GM18873 (cell line): ENCODE data around the gene MTX3.

Source experiments
- ATAC-seq: cut with Tn5 transposase; IDR thresholded peaks from one replicate; pipeline ENCODE4 v1.9.1; 2021; ENCODE audit warnings: mild to moderate bottlenecking, moderate library complexity, moderate number of reproducible peaks; ENCODE audit not compliant: unreplicated experiment, low FRiP score

Gene MTX3, protein sequence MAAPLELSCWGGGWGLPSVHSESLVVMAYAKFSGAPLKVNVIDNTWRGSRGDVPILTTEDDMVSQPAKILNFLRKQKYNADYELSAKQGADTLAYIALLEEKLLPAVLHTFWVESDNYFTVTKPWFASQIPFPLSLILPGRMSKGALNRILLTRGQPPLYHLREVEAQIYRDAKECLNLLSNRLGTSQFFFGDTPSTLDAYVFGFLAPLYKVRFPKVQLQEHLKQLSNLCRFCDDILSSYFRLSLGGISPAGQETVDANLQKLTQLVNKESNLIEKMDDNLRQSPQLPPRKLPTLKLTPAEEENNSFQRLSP

DNA sequence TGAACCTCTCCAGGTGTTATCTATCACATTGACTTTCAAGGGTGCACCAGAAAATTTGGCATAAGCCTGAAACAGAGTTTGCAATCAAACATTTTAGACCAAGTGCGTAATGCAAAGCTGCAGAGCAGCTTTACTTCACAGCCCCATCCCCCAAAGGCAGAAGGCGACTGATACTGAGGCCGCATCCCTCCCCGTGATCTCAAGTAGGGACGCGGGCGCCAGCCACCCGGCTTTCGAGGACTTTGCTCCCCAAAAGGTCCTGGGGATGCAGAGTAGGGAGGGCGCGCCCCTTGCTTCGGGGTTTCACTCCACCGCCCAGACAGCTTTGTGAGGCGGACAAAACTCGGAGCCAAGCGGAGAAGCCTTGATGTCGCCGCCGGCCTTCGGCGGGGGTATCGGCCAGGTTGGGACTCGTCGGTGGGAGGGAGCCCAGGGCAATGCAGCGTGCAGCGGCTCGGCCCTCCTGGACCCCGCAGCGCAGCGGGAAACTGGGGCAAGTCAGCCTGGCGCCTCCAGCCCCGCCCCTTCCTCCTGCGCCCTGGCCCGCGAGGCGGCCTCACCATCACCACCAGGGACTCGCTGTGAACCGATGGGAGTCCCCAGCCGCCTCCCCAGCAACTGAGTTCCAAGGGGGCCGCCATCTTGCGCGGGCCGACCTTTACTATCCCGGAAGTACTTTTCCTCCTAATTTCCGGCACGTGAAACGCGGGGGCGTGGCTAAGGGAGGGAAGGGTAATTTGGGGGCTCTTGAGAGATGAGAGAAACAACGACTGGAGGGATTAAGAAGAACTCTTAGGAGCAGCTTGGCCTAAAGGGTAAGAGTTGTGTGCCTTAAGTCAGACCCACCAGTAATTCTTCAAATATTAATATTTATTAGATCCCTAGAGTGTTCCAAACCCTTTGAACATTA, at the start of gene MTX3:
Gene MTX3 (minus strand): TSS at position 665 of the 910 bp plus-strand sequence. CDS start 24 bp downstream, at position 641.
- ATAC-seq, result peak; percentile 77

DNA sequence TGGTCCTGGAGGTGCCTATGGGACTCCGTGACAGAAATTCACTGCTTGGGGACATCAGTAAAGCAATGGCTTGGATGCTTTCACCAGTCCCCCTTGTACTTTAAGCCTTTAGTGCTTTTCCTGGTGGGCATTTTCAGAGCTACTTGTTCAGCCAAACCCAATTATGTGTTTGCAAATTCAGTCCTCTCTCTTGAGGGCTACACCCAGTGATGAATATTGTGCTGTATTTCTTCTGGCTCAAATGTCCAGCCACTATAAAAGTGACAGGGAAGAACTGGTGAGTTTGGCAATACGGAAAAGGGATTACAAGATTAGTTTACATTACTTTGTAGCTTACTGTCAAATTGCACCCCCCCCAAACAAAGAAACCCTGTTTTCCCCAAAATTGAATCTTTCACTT, 48.6 kb upstream of the MTX3 start:
- ATAC-seq, result no peak

DNA sequence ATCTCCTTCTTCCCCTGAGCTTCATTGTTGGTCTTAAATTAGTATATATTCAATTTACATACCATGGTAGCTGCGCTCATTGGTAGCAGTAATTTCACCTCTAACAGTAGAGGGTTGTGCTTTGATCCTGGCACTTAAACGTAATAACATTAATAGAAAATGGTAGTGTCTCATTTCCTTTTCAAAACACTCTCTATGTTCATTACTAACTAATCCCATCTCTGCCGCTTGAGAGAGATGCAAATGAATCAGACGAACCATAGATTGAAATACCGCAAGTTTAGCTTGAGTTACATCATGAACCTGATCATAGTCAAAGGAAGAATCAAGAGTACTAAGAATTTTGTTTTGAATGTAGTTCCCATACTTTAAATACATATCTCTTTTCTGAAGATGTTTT, 46.3 kb upstream of the MTX3 start:
- ATAC-seq, result no peak

DNA sequence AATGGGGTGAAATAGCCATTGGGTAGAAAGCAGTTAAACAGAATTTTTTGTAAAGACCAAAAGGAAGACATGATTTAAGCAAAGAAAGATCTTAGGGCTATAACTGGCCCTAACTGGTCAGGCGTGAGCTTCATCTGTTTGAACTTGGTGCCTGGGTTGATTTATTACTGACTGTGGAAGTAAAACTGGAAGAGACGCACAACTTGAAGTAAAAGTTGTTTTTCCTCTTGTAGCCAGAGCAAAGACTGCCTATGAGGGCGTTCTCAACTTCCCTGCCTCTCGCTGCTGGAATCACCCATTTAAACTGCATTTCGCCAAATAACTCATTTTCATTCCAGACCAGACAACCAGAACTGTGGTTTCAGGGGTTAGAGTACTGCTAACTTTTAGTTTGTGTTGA, 45.6 kb upstream of the MTX3 start:
- no peak for ATAC-seq

DNA sequence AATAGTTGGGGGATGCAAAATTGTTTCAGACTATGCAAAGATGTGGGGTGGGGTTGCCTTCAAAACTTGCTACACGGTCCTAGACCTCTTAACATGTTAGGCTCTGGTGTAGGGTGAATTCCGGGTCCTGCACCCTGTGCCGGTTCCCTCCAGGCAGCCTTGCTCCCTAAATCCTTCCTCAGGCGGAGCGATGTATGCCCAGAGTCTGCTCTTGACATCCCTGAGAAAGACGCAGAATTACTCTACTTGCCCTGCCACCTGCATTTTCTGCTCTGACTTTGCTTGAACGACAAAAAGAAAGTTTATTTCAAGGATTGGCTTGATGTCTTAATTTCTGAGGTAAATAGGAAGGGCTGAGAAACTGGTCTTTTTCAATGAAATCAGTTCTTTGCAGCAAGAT, 44.8 kb upstream of the MTX3 start:
- no peak for ATAC-seq

DNA sequence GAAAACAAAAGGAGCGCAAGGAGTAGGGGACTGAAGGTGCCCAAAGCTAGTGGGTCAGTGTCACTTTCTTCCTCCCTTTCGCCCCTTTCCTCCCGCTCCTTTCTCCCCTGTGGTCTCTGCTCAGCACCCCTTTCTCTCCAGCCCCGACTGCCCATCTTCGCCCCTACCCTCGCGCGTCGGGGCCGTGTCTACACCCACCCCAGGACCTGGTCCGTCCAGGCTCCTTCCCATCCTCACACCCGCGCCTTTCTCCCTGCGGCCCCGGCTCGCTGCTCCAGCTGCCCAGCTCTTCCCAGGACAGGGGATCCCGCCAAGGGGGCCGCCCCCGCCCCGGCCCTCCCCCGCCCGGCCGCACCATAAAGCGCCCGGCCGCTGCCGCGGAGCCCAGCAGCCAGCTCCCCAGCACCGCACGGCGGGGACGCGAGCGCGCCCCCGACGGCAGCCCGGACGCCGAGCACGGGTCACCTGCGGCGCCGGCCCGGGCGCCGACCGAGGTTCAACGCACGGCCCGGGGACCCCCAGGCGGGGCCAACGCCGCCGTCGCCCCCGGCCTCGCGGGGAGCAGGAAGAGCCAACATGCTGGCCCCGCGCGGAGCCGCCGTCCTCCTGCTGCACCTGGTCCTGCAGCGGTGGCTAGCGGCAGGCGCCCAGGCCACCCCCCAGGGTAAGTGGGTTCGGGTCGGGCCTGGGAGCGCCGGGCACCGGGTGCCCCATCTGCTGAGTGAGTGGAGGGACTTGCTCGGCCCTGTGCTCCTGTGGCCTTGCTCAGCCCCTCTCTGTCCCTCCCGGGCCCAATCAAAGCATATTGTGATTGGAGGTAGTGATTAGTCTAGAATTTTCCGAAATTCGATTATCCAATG, 44.1 kb upstream of the MTX3 start, which contains the start of gene THBS4:
Gene THBS4 (plus strand): TSS at position 387 of the 860 bp plus-strand sequence. CDS start 190 bp downstream, at position 577.
- no peak for ATAC-seq

DNA sequence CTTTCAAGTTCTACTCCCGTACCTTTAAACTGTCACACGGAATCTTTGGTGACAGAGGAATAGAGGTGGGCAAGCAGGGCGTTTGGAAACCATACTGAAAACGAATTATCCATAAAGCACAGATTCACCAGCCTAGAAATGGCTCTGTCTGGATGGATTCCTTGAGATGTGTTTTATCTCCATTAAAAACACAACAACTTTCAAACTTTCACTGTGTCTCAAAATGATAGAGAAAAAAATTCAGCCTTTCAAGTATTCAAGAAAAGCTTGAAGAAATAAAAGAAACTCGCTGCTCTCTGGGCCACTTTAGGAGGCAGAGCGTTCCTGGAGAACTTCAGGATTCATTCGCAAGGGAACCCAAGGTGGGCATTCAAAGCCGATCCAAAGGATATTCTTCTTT, 43.5 kb upstream of the MTX3 start:
- no peak for ATAC-seq

DNA sequence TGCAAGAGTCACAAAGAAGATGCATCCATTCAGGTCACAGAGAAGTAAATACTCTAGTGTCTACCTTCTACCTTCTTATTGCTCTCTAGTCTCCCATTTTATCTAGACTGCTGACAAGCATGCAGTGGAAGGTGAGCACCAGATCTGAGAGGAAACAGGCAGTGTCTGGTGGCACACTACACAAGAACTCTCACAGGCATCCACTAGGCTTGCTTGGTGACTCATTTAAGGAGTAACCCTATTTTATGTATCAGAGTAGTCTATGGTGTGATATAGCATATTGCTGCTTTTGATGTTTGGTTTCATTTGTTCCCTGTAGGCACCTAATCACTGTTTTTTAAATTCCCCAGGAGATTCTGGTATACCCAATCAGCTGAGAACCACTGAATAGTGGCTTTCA, 42.5 kb upstream of the MTX3 start:
- no peak for ATAC-seq

DNA sequence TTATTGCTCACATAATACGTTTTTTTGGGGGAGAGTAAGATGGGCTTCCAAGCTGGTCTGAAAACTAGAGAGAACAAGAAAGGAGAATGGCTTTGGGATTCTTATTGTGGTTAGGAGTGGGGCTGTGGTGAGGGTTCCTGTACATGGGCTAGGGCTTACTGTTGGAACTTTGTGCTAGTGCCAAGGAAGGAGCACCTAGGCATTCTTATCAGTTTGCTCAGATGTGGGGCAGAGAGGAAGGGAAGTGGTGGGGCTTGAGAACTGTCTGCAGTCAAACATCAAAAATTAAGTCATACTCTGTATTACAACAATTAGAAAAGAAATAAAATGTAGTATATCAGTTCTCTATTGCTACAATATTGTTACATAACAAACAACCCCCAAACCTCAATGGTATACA, 40.0 kb upstream of the MTX3 start:
- ATAC-seq, result no peak

DNA sequence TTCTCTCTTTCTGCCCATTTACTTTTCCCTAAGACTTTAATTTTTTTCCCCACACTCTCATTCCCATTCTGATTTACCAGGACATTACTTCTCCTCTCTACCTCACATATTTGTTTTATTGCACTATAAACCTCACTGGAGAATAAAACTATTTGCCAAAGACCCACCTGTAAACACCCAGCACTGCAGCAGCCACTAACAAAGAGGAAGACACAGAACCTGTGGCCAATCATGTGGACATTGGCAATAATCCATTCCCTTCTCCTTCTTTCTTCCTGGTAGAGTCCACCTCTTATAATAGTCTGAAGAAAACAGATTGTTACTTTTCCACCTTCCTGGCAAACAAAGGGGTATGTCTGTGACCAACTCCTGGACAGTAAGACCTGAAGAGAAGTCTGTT, 35.8 kb upstream of the MTX3 start:
- no peak for ATAC-seq

DNA sequence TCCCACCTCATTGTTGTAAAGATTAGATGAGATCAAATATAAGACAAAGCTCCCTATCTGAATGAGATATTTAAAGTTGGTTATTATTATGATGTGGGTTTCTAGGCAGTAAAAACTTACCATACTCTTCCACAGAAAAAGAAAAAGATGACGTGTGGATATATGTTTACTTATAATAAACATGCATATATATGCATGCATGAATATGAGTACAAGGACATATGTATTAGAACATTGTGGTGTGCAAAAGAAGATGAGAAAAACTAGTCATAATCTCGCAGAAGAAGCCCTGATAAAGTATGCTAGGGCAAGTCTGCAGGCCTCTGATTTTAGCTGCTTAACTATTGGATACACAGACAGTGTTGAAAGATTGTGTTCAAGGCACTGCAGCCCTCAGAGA, 34.0 kb upstream of the MTX3 start:
- no peak for ATAC-seq

DNA sequence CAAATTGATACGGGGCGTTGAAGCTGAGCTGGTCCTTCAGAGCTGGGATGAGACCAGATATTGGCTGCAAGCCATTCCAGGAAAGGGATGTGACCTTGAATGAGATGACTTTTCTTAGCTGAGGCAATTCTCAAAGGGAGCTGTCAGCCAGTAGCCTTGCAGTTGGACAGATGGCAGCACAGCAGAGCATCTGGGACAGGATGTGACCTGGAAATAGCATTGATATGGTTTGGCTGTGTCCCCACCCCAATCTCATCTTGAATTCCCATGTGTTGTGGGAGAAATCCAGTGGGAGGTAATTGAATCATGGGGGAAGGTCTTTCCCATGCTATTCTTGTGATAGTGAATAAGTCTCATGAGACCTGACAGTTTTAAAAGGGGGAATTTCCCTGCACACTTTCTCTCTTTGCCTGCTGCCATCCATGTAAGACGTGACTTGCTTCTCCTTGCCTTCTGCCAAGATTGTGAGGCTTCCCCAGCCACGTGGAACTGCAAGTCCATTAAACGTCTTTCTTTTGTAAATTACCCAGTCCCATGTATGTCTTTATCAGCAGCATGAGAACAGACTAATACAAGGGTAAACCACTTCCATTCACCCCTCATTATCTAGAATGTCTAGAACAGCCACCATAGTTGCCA, 19.8 kb upstream of the MTX3 start:
- ATAC-seq, result no peak

DNA sequence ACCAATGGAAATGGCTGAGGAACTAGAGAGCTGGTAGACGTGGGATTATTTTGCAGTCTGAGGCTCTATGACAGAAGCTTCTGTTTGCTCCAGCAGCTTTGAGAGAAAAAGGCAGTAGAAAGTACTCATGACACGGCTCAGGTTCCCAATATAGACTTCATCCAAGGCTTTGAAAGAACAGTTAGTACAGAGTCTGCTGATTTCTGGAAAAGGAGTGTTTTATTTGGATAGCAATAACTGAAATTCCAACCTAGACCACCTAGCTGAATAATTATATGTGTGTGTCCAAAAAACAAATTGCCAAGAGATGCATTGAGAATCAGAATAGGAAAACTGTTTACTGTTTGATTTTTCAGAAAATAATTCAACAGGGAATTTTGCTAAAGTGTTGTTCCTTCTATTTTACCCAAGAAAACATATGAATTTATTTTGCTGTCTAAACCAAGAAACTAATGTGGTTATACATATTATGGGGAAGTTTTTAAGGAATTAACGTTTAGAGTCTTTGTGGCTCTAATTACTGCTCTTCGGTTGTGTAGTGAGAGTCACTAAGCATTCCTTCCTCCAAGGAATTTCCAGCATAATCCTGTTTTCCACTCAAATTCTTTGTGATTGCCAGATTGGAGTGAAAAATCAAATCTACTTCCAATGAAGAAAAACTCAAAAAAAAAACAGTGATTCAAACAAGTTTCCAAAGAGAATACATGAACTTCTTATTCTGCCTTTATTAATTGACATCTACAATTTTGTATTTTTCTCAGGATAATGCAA, 18.1 kb upstream of the MTX3 start:
- ATAC-seq, result no peak

DNA sequence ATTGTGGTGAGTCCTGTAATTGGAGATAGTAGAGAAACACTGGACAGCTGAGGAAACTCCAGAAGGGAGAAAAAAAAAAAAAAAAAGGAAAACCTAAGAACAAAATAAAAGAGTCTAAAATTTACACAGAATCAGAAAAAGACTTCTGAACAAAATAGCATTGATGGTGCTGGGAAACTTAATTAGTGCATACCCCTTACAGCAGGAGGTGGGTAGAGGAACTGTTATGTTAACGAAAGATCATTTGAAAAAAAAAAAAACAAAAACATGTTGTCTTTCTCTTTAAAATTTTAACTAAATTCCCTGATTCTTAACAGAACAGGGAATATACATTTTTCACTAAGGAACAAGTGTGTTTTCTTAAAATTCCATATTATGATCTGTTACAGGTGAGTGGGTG, 11.6 kb upstream of the MTX3 start:
- ATAC-seq, result no peak

DNA sequence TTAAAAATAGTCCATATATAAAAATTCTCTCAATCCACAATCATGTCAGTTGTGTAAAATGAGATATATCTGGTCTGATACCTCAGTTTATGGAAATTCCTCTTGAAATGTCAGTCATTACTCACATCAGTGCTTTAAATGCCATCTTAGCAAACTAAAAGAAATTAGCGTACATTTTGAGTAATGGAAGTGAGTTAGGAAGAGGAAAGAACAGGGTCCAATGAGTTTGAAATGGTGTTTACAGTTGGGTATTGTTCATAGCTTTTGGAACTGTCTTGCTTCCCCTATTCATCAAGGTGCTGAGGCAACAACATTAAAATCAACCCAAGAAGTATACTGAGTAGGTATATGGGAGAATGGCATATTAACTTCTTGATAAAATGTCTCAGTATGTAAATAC, 8.7 kb upstream of the MTX3 start:
- ATAC-seq, result no peak

DNA sequence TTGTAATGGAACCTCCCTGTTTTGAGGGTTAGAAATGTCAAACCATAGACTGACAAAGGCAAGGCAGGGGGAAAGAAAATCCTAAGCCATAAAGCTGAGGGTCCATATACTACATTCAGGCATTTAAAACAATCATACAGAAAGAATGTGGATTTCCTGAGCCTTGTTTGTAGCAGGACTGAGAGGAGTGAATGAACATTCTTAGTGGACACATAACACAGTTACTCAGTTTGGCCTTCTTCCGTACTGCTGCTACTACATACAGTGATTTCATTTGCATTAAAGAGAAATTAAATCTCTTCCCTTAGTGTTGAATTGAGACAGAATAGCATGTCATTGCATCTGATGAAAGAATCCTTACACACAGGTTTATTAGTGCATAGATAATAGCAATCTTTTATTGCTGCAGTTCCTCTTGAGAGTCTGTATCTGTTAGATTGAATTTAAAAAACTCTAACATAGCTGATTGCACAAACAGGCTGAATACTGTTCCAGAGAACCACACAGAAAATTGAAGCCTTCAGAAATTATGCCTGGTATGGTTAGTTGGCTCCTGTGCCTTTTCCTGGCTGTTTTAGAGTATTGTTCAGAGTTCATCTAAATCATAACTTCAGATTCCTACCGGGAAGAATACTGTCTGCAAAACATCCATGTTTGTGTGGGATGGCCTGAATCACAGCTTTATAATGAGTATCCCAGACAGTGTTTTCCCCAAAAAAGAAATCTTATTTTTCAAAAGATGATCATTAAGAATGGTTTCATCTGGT, 2.0 kb upstream of the MTX3 start:
- ATAC-seq, result no peak

DNA sequence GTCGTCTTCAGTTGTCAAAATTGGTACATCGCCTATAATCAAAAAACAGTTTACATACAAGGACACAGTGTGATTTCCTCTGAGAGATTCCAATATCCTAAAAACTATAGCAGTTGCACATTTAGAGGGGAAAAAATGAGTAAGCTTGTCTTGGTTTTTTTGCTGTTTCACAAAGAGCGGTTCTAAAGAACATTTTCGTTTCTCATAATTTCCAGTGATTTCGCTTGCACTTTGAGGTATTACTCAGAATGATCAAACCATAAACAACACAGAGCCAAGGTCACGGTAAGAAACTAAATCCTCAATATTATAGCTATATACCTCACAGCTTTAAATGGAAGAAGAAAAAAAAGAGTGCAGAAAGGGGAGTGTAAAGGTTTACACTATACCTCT, 861 bp downstream of the MTX3 start:
- ATAC-seq, result peak; percentile 37

DNA sequence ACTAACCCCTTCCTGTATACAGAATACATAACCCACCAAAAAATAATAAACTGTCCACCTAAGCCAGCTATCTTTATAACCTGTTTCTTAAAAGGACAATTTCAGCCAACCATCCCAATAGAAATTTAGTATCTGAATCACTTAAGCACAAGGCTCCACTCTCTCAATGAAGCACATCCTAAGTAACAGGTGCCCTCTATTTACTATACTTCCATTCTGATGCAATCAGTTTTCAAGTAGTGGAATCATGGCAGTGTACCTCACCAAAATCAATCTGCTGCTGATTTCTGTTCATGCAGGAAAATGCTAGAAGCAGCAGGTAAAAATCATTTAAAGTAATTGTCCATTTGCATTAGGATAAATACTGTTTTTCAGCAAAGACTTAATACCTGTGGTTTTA, 4.8 kb downstream of the MTX3 start:
- ATAC-seq, result no peak

DNA sequence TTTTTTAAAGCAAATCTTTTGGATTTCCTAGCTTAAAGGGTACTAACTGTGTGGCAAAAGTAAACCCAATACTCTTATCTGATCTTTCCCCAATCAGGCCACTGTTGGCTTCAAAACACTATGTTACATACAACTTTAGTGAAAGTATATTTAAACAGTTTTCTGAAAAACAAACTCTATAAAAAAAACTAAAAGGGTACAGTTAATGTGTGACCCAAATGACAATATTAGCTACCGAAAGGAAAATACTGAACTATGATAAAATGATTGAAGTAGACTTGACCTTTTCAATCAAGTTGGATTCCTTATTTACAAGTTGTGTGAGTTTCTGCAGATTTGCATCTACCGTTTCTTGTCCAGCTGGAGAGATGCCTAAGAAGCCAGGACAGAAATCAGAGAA, 5.8 kb downstream of the MTX3 start:
- ATAC-seq, result no peak
